ENCODE results near the gene WASHC1. TPM values are rescaled to one million over a fixed set of nuclear protein-coding genes. Genes with fewer than 3 reads are reported as not detected.
"Not testable (repeated sequence)": the region's sequence is repeated elsewhere in the genome, so short reads cannot be mapped to it uniquely, and the experiment has no call there.

Gene WASHC1
- total RNA-seq, 6 experiments from 2014 or later, result 2.0 to 11.6 (median 4.4) TPM

GRCh38 chr9:11206-11605, 18.1 kb downstream of the WASHC1 start:
- peak; percentile 48 to 68 (median 64) for DNase-seq
- not testable (repeated sequence) for ATAC-seq

GRCh38 chr9:10653-11053, 18.6 kb downstream of the WASHC1 start:
- intact Hi-C loops (cut with DNase I); ATAC-seq; H3K9me3 ChIP-seq; H3K27me3 ChIP-seq; H3K36me3 ChIP-seq; H3K4me1 ChIP-seq; H3K27ac ChIP-seq; H3K4me3 ChIP-seq: not testable (repeated sequence)
- 80% methylated on average over 33 of the region's 41 CpGs for WGBS (ENCODE audit: insufficient coverage, low coverage, low lambda C conversion rate, missing lambda C conversion rate)
- DNase-seq, result peak in 2 of 3 donors; percentile 21 to 50

More at GRCh38 chr9:11206-11605, 18.1 kb downstream of the WASHC1 start:
- H3K36me3 ChIP-seq; H3K4me3 ChIP-seq; H3K9me3 ChIP-seq; H3K27ac ChIP-seq; intact Hi-C loops (cut with DNase I); H3K4me1 ChIP-seq; H3K27me3 ChIP-seq: not testable (repeated sequence)
- WGBS (ENCODE audit: insufficient coverage, low coverage, low lambda C conversion rate, missing lambda C conversion rate), result 40% methylated on average over 10 of the region's 26 CpGs
- peak; percentile 12 to 36 (median 24) for TF ChIP-seq CTCF (IDR thresholded peaks at IDR 0.05)

- H3K27ac ChIP-seq; intact Hi-C loops (cut with DNase I); H3K36me3 ChIP-seq; H3K9me3 ChIP-seq; H3K4me1 ChIP-seq; ATAC-seq; H3K27me3 ChIP-seq; DNase-seq; H3K4me3 ChIP-seq: not testable (repeated sequence)
- 89% methylated on average over 11 of the region's 13 CpGs for WGBS (ENCODE audit: insufficient coverage, low coverage, low lambda C conversion rate, missing lambda C conversion rate)
These were observed 19.0 kb downstream of the WASHC1 start for GRCh38 chr9:10207-10606.

Other genes starting within 250 kb of the WASHC1 start
- not detected for gene FOXD4, start 89.0 kb upstream of the WASHC1 start, total RNA-seq
- gene ZNG1A, start 149.6 kb upstream of the WASHC1 start, total RNA-seq, result 10 to 100 TPM in 5 of 6 experiments, 1 to 10 TPM in 1; 7.8 to 22.9 (median 13.5) TPM
- gene DOCK8, start 185.4 kb upstream of the WASHC1 start, total RNA-seq, result 10 to 100 TPM in 3 of 6 experiments, 1 to 10 TPM in 3; 5.8 to 20.5 (median 9.5) TPM